Measurements from ENCODE around the gene KATNB1. TPM values are rescaled to one million over a fixed set of nuclear protein-coding genes. Genes with fewer than 3 reads are reported as not detected.

KATNB1 gene
- total and polyA plus RNA-seq, 2 of the 8 experiments (the other 6 are each of a cell fraction or from before 2014, with no cell fraction given): 50.2 to 60.4 TPM

DNA sequence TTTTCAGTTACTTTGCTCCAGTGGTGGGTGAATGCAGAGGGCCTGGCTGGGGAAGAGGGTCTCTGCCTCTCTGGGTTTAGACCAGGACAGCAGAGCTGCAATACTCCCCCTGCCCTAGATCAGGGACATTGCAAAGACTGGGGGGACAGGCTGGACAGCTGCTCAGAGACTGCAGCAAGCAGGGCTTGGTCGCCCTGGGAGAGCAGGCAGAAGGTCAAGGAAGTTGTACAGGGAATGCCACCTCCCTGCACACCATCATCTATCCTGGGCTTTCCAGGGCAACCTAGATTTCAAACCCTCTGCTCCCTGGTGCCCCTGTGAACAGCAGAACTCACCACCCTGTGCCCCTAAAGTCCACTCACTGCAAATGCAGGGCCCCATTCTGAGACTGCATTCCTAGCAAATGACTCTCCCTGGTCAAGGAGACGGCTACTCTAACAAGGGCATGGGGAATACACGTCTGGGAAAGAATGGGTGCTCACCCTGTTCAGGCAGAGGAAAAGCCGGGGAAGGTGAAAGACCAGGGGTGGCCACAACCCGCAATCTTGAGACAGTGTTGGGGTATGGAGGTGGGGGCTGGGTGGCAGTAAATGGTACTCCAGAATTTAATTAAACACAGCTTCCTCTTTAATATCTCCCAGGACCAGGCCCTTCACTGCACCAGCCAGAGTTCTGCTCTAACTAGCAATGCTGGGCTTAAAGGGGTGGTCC lies 65.7 kb downstream of the KATNB1 start:
- 44% methylated on average over 5 of the region's 5 CpGs; no CpG with 5 or more reads in 1 of the 2 experiments for WGBS, 2 experiments (ENCODE audit: extremely low coverage in 1 of 2, insufficient coverage in 1 of 2, insufficient read length in 1 of 2, insufficient replicate concordance in 2 of 2, low coverage in 1 of 2, low lambda C conversion rate in 2 of 2, missing lambda C conversion rate in 1 of 2)
- FAIRE-seq: no peak
- Histone ChIP-seq H3K14ac (ENCODE audit: insufficient read length) (no peak overlapping the region), H3K23ac (ENCODE audit: insufficient read length) (no peak overlapping the region), H3K9ac (replicated peaks in 1 of 4; ENCODE audit: extremely low read depth in 1 of 4, low read depth in 3 of 4, low read length in 3 of 4) (no peak overlapping the region; a peak in 1 of 7 replicates), H3K27ac (ENCODE audit: low read depth, low read length) (no peak overlapping the region), H2AK5ac (ENCODE audit: low read depth, low read length) (peak overlapping the region; percentile 60; the same call in 1 of the 2 replicates), H3K4me1 (replicated peaks in 1 of 4; ENCODE audit: control insufficient read depth in 3 of 4, insufficient read depth in 4 of 4, low read length in 3 of 4) (peaks cover 0 to 44% (median 32%) of the 10 kb centered on the region in 4 experiments; a peak in 6 of 7 replicates), H3K4ac (replicated peaks; ENCODE audit: insufficient read length, low read depth, low read length) (no peak overlapping the region), H2BK12ac (ENCODE audit: low read depth, low read length) (no peak overlapping the region), H2BK20ac (ENCODE audit: low read length) (no peak overlapping the region), H2BK15ac (ENCODE audit: low read length) (no peak overlapping the region; the same call in 1 of the 2 replicates), H3K4me3 (ENCODE audit: extremely low read depth in 1 of 4, insufficient read depth in 2 of 4, low read depth in 3 of 4, low read length in 4 of 4) (peak overlapping the region; percentile 51 to 60 (median 59); a peak in 5 of 8 replicates), H2BK120ac (replicated peaks; ENCODE audit: low read depth, low read length) (no peak overlapping the region), H3K9me3 (ENCODE audit: insufficient read depth in 2 of 2, low read depth in 1 of 2, low read length in 1 of 2) (no peaks in the 10 kb centered on the region), H2AFZ (ENCODE audit: low read length) (no peak overlapping the region), H4K5ac (ENCODE audit: insufficient read length, low read depth, low read length) (no peak overlapping the region), H4K91ac (replicated peaks; ENCODE audit: insufficient read length, low read length) (no peak overlapping the region), H3K79me1 (ENCODE audit: low read depth, low read length) (no peaks in the 10 kb centered on the region; the same call in 1 of the 2 replicates), H3K18ac (ENCODE audit: extremely low read depth, low read length) (no peak overlapping the region; the same call in 1 of the 2 replicates), H4K20me1 (replicated peaks in 1 of 2; ENCODE audit: control insufficient read depth in 1 of 2, insufficient read depth in 2 of 2, low read length in 2 of 2) (peaks cover 0 to 1% of the 10 kb centered on the region in 2 experiments), H3K36me3 (ENCODE audit: control insufficient read depth in 2 of 4, insufficient read depth in 4 of 4, low read length in 3 of 4) (no peaks in the 10 kb centered on the region), H2BK5ac (ENCODE audit: low read depth, low read length) (no peak overlapping the region), H3K79me2 (ENCODE audit: control insufficient read depth in 1 of 2, insufficient read depth in 2 of 2, low read length in 2 of 2) (no peaks in the 10 kb centered on the region), H3K23me2 (ENCODE audit: low read depth, low read length) (peaks cover 14% of the 10 kb centered on the region), H3K4me2 (ENCODE audit: insufficient read depth in 1 of 2, low read depth in 2 of 2, low read length in 2 of 2) (peak overlapping the region; percentile 82 to 84), H4K8ac (ENCODE audit: extremely low read depth, insufficient read depth, low read length) (no peak overlapping the region), H3K56ac (replicated peaks; ENCODE audit: insufficient read length, low read depth, low read length) (no peak overlapping the region), H3K27me3 (replicated peaks in 1 of 4; ENCODE audit: control insufficient read depth in 3 of 4, extremely low read depth in 1 of 4, insufficient read depth in 3 of 4, low read length in 3 of 4) (peaks cover 0 to 35% (median 27%) of the 10 kb centered on the region in 4 experiments; a peak in 6 of 7 replicates)
- no peak for TF ChIP-seq EP300 (IDR thresholded peaks at IDR 0.05; ENCODE audit: borderline replicate concordance in 1 of 2, low read depth in 2 of 2, low read length in 2 of 2)
- no peak for TF ChIP-seq CTBP2 (IDR thresholded peaks at IDR 0.05; ENCODE audit: borderline replicate concordance, insufficient read depth, insufficient read length, low read length)
- TF ChIP-seq CREB1 (IDR thresholded peaks at IDR 0.05): no peak
- no peak for TF ChIP-seq SP1 (IDR thresholded peaks at IDR 0.05; ENCODE audit: low read depth, low read length)
- 0 out of 2 replicates have a peak, but pooled peaks have one; percentile 22 for TF ChIP-seq TEAD4 (IDR thresholded peaks at IDR 0.05; ENCODE audit: low read depth, low read length)
- no peak for DNase-seq (ENCODE audit: low read depth in 1 of 2, low spot score in 2 of 2)
- CTCF ChIA-PET (ENCODE audit: partially characterized antibody): interaction anchor here (0.6 to 15.2 kb wide), 11 partner anchors 9 to 311 kb away, joined by 3 to 279 read pairs (median 5); no protein-coding TSS in a partner anchor
- POLR2A ChIA-PET (ENCODE audit: partially characterized antibody): interaction anchor here (0.7 to 0.8 kb wide), 2 partner anchors 13 to 90 kb away, joined by 3 read pairs; no protein-coding TSS in a partner anchor

Data from H1 (cell line).